LNCaP clone FGC (cell line): ENCODE results near the gene MAPK8.

Source experiments
- DNase-seq: peaks from one replicate; pipeline ENCODE4 v3.0.0-alpha.2; 2011; ENCODE audit warnings: low read depth
- H3K4me3 ChIP-seq: 2 replicates; pipeline ENCODE4 v1.5.1; 2011; ENCODE audit warnings: mild to moderate bottlenecking, low read depth, low read length, control low read depth
- TF ChIP-seq, protein P1 (sequence below): IDR thresholded peaks from 2 replicates; pipeline ENCODE4 v1.5.1; 2012; ENCODE audit warnings: mild to moderate bottlenecking; ENCODE audit not compliant: control insufficient read depth, insufficient read depth; ENCODE audit errors: extremely low read depth

Gene MAPK8

DNA sequence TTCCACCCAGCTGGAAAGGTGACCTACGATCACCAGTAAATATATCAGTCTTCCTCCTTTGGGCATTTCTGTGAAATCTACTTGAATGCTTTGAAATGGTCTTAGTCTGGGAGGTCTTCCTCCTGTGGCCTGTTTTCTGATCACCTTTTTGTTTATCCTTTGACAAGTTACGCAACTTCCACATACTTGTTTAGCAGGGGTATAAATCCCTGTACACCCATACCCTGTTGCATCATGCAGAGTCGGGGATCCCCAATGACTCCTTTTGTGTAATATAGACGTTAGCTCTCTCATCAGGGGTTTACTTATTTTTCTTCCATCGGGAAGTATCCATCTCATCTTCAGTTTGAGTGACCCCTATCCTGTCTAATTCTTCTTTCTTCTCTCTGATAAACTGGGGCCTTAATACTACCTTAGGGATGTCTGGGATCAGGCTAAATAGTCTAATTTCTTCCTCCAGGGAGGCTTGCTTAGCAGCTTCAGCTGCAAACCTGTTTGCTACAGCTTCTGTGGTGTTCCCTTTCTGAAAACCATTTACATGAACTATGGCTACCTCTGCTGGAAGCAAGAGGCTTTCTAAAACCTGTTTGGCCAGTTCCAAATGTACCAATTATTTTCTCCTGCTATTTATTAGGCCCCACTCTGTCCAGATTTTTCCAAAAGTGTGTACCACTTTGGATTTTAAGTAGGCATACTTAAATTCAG, 25.8 kb downstream of the MAPK8 start:
- peak; percentile 63 for DNase-seq
- TF ChIP-seq, protein P1, sequence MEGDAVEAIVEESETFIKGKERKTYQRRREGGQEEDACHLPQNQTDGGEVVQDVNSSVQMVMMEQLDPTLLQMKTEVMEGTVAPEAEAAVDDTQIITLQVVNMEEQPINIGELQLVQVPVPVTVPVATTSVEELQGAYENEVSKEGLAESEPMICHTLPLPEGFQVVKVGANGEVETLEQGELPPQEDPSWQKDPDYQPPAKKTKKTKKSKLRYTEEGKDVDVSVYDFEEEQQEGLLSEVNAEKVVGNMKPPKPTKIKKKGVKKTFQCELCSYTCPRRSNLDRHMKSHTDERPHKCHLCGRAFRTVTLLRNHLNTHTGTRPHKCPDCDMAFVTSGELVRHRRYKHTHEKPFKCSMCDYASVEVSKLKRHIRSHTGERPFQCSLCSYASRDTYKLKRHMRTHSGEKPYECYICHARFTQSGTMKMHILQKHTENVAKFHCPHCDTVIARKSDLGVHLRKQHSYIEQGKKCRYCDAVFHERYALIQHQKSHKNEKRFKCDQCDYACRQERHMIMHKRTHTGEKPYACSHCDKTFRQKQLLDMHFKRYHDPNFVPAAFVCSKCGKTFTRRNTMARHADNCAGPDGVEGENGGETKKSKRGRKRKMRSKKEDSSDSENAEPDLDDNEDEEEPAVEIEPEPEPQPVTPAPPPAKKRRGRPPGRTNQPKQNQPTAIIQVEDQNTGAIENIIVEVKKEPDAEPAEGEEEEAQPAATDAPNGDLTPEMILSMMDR, result peak; percentile 42
- H3K4me3 ChIP-seq, result 0 out of 2 replicates have a peak overlapping the region, but pooled peaks have one; percentile 10

GRCh38 chr10:48332871-48333216, 26.4 kb downstream of the MAPK8 start:
- no peak overlapping the region for H3K4me3 ChIP-seq
- TF ChIP-seq, protein P1, result no peak
- no peak for DNase-seq

DNA sequence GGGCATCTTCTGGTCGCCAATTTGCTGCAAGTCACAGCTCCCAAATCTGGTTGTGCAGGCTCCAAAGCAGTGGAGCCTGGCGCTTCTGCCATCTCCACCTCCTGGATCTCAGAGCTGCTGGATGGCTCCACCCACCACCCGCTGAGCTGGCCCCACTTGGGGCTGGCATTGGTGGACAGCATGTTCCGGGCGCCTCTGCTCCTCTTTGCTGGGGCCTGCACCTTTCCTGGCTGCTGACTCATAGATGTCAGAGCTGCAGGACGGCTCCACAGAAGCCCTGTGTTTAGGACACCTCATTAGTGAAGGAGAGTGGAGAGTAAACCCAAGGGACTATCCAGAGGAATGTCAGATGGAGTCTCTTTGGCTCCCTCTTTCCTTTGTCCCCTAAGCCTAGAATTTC, 27.4 kb downstream of the MAPK8 start:
- no peak for DNase-seq

GRCh38 chr10:48335788-48336187, 29.3 kb downstream of the MAPK8 start:
- no peak overlapping the region for H3K4me3 ChIP-seq
- TF ChIP-seq, protein P1, result no peak
- no peak for DNase-seq

More for the DNA sequence above, 27.4 kb downstream of the MAPK8 start:
- no peak overlapping the region for H3K4me3 ChIP-seq
- TF ChIP-seq, protein P1, result no peak

DNA sequence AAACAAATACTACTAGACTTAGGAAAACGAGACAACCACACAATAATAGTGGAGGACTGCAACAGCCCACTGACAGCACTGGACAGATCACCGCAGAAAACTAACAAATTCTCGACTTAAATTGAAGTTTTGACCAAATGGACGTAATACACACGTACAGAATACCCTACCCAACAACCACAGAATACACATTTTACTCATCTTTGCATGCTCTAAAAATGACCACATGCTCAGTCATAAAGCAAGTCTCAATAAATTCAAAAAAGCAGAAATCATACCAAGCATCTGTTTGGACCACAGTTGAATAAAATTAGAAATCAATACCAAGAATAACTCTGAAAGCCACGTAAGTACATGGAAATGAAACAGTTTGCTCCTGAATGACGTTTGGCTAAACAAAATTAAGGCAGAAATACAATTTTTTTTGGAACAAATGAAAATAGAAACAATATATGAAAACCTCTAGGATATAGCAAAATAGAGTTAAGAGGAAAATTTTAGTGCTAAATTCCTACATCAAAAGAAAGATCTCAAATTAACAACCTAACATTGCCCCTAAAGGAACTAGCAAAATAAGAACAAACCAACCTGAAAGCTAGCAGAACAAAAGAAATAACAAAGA, 30.6 kb downstream of the MAPK8 start:
- H3K4me3 ChIP-seq, result no peak overlapping the region
- TF ChIP-seq, protein P1, result no peak
- no peak for DNase-seq

DNA sequence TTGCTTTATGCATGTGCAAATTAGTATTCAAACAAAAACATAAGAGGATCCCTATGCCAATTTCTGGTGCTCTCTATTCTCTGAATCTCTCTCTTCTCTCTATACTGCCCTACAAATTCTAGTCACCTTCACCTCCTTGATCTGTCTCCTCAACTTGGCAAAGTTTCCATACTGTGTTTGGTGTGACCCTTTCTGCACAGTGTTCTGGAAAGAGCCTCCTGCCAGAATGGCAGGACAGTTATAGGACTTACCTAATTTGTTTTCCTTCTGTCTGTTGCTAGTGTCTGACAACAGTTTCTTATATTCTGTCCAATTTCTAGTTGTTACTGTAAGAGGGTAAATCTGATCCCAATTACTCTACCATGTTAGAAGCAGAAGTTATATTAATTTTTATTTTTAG, 34.3 kb downstream of the MAPK8 start:
- no peak for DNase-seq
- TF ChIP-seq, protein P1, result no peak
- no peak overlapping the region for H3K4me3 ChIP-seq

DNA sequence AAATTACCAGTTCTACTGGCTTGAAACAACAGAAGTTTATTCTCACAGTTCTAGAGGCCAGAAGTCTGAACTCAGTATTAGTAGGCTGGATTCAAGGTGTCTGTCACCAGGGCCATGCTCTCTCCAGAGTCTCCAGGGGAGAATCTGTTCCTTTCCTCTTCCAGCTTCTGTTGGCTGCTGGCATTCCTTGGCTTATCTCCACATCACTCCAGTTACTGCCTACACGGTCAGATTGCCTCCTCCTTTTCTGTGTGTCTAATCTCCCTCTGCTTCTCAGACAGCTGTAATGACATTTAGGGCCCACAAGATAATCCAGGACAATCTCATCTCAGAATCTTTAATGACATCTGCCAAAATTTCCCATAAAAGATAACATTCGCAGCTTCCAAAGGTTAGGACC, 36.6 kb downstream of the MAPK8 start:
- TF ChIP-seq, protein P1, result no peak
- no peak for DNase-seq
- H3K4me3 ChIP-seq, result no peak overlapping the region
